GM21723 (cell line): ENCODE results near the gene CD79B.
"Not testable (repeated sequence)": the region's sequence is repeated elsewhere in the genome, so short reads cannot be mapped to it uniquely, and the experiment has no call there.

Source experiments
- ATAC-seq: cut with Tn5 transposase; IDR thresholded peaks from one replicate; pipeline ENCODE4 v1.9.1; 2021; ENCODE audit warnings: mild to moderate bottlenecking, moderate library complexity; ENCODE audit not compliant: unreplicated experiment

The CD79B gene

GRCh38 chr17:63934183-63935112 is 2.3 kb upstream of the CD79B start:
- ATAC-seq: no peak

GRCh38 chr17:63933598-63933997 is 1.5 kb upstream of the CD79B start:
- no peak for ATAC-seq

- ATAC-seq: peak; percentile 27
These were observed 590 bp upstream of the CD79B start for GRCh38 chr17:63932721-63933120.

GRCh38 chr17:63930951-63931575 is 1.1 kb downstream of the CD79B start:
- peak; percentile 42 for ATAC-seq

- no peak for ATAC-seq
These were observed 2.0 kb downstream of the CD79B start for GRCh38 chr17:63929860-63930766.

- no peak for ATAC-seq
These were observed 3.0 kb downstream of the CD79B start for GRCh38 chr17:63928966-63929695.

GRCh38 chr17:63928172-63928666 is 3.9 kb downstream of the CD79B start:
- ATAC-seq: no peak

- ATAC-seq: no peak
These were observed 4.5 kb downstream of the CD79B start for GRCh38 chr17:63927464-63928171.

- ATAC-seq: no peak
These were observed 6.0 kb downstream of the CD79B start for GRCh38 chr17:63926164-63926563.

GRCh38 chr17:63925615-63926014 is 6.5 kb downstream of the CD79B start:
- ATAC-seq: no peak

GRCh38 chr17:63922402-63922801 is 9.7 kb downstream of the CD79B start:
- peak; percentile 46 for ATAC-seq

- not testable (repeated sequence) for ATAC-seq
These were observed 11.4 kb downstream of the CD79B start for GRCh38 chr17:63920779-63921178.

GRCh38 chr17:63920050-63920449 is 12.1 kb downstream of the CD79B start:
- not testable (repeated sequence) for ATAC-seq

- ATAC-seq: peak; percentile 67
These were observed 12.8 kb downstream of the CD79B start for GRCh38 chr17:63919311-63919723.

- ATAC-seq: not testable (repeated sequence)
These were observed 13.3 kb downstream of the CD79B start, which contains the start of gene GH1 for GRCh38 chr17:63918789-63919305. TSS of gene GH1 (minus strand) at chr17:63918839. CDS start at chr17:63918776, 63 bp downstream.

GRCh38 chr17:63918305-63918704 is 13.8 kb downstream of the CD79B start:
- no peak for ATAC-seq

- ATAC-seq: no peak
These were observed 14.5 kb downstream of the CD79B start for GRCh38 chr17:63917646-63918045.

GRCh38 chr17:63917206-63917605 is 14.9 kb downstream of the CD79B start:
- not testable (repeated sequence) for ATAC-seq

GRCh38 chr17:63916566-63917185 is 15.5 kb downstream of the CD79B start:
- ATAC-seq: no peak
